HEK293T (cell line): ENCODE measurements around the gene SSNA1.

Source experiments
- BHLHE40 ChIP-seq: fragments of 450-650 bp; IDR thresholded peaks from 2 replicates; pipeline ENCODE4 v1.6.1; 2016; ENCODE audit warnings: mild to moderate bottlenecking, moderate library complexity, borderline replicate concordance
- FOXK2 ChIP-seq: fragments of 450-650 bp; IDR thresholded peaks from 2 replicates; pipeline ENCODE4 v1.6.1; 2016; ENCODE audit warnings: mild to moderate bottlenecking
- FOXM1 ChIP-seq: fragments of 450-650 bp; IDR thresholded peaks from 2 replicates; pipeline ENCODE4 v1.6.1; 2017; ENCODE audit warnings: mild to moderate bottlenecking, borderline replicate concordance
- PKNOX1 ChIP-seq: fragments of 450-650 bp; IDR thresholded peaks from 2 replicates; pipeline ENCODE4 v1.6.1; 2016
- SP1 ChIP-seq: fragments of 450-650 bp; IDR thresholded peaks from 2 replicates; pipeline ENCODE4 v1.6.1; 2017
- TARDBP ChIP-seq: fragments of 450-650 bp; IDR thresholded peaks from 2 replicates; pipeline ENCODE4 v1.6.1; 2016
- ZNF384 ChIP-seq: fragments of 450-650 bp; IDR thresholded peaks from 2 replicates; pipeline ENCODE4 v1.6.1; 2016

GRCh38 chr9:137185921-137186320 lies 2.6 kb upstream of the SSNA1 start:
- no peak for TF ChIP-seq FOXM1
- TF ChIP-seq BHLHE40 = no peak
- no peak for TF ChIP-seq SP1
- TF ChIP-seq PKNOX1 = no peak
- TF ChIP-seq FOXK2 = no peak
- TF ChIP-seq ZNF384 = no peak
- TF ChIP-seq TARDBP = no peak
